AG09319 (cell line): ENCODE results near the gene DMBT1.

Experiments used
- DNase-seq: peaks from one replicate; pipeline ENCODE4 v3.0.0-alpha.2; 2010; ENCODE audit warnings: low read depth; ENCODE audit errors: extremely low read depth
- CTCF ChIP-seq: IDR thresholded peaks from 2 replicates; pipeline ENCODE4 v1.5.1; 2011; ENCODE audit warnings: low read depth, mild to moderate bottlenecking, inconsistent platforms, low read length, moderate library complexity

The DMBT1 gene

GRCh38 chr10:122555442-122555841, 5.1 kb upstream of the DMBT1 start:
- TF ChIP-seq CTCF: no peak
- DNase-seq: no peak

- no peak for TF ChIP-seq CTCF
- no peak for DNase-seq
Observed at GRCh38 chr10:122557516-122557915, 3.0 kb upstream of the DMBT1 start.

- no peak for DNase-seq
- TF ChIP-seq CTCF: no peak
Observed at GRCh38 chr10:122558452-122558851, 2.1 kb upstream of the DMBT1 start.

- no peak for TF ChIP-seq CTCF
Observed at GRCh38 chr10:122559228-122559627, 1.3 kb upstream of the DMBT1 start.

GRCh38 chr10:122561212-122561611, 658 bp downstream of the DMBT1 start:
- no peak for TF ChIP-seq CTCF
- no peak for DNase-seq

More at GRCh38 chr10:122559228-122559627, 1.3 kb upstream of the DMBT1 start:
- DNase-seq: no peak

GRCh38 chr10:122561792-122562191, 1.2 kb downstream of the DMBT1 start:
- no peak for TF ChIP-seq CTCF
- no peak for DNase-seq

- no peak for TF ChIP-seq CTCF
- DNase-seq: no peak
Observed at GRCh38 chr10:122564980-122565379, 4.4 kb downstream of the DMBT1 start.

- DNase-seq: peak; percentile 59
- TF ChIP-seq CTCF: peak; percentile 86
Observed at GRCh38 chr10:122565766-122566206, 5.2 kb downstream of the DMBT1 start.
